ENCODE results near the gene DLGAP1.

DNA sequence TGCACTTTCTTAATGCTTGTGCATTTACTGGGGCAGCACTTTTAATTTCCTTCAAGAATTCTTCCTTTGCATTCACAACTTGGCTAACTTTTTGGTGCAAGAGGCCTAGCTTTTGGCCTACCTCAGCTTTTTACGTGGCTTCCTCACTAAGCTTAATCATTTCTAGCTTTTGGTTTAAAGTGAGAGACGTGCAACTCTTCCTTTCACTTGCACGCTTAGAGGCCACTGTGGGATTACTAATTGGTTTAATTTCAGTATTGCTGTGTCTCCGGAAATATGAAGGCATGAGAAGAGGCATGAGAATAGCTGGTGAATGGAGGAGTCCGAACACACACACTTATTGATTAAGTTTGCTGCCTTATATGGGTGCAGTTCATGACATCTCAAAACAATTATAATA, 354.1 kb downstream of the DLGAP1 start:
- no peak for TF ChIP-seq EZH2 (IDR thresholded peaks at IDR 0.05; ENCODE audit: low read depth, unreplicated experiment)
- TF ChIP-seq POLR2AphosphoS5 (IDR thresholded peaks at IDR 0.05; ENCODE audit: low read depth) = no peak
- TF ChIP-seq, protein P1, sequence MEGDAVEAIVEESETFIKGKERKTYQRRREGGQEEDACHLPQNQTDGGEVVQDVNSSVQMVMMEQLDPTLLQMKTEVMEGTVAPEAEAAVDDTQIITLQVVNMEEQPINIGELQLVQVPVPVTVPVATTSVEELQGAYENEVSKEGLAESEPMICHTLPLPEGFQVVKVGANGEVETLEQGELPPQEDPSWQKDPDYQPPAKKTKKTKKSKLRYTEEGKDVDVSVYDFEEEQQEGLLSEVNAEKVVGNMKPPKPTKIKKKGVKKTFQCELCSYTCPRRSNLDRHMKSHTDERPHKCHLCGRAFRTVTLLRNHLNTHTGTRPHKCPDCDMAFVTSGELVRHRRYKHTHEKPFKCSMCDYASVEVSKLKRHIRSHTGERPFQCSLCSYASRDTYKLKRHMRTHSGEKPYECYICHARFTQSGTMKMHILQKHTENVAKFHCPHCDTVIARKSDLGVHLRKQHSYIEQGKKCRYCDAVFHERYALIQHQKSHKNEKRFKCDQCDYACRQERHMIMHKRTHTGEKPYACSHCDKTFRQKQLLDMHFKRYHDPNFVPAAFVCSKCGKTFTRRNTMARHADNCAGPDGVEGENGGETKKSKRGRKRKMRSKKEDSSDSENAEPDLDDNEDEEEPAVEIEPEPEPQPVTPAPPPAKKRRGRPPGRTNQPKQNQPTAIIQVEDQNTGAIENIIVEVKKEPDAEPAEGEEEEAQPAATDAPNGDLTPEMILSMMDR (conservative IDR thresholded peaks at IDR 0.05; ENCODE audit: low read depth in 2 of 2) = no peak
- TF ChIP-seq, protein P2, sequence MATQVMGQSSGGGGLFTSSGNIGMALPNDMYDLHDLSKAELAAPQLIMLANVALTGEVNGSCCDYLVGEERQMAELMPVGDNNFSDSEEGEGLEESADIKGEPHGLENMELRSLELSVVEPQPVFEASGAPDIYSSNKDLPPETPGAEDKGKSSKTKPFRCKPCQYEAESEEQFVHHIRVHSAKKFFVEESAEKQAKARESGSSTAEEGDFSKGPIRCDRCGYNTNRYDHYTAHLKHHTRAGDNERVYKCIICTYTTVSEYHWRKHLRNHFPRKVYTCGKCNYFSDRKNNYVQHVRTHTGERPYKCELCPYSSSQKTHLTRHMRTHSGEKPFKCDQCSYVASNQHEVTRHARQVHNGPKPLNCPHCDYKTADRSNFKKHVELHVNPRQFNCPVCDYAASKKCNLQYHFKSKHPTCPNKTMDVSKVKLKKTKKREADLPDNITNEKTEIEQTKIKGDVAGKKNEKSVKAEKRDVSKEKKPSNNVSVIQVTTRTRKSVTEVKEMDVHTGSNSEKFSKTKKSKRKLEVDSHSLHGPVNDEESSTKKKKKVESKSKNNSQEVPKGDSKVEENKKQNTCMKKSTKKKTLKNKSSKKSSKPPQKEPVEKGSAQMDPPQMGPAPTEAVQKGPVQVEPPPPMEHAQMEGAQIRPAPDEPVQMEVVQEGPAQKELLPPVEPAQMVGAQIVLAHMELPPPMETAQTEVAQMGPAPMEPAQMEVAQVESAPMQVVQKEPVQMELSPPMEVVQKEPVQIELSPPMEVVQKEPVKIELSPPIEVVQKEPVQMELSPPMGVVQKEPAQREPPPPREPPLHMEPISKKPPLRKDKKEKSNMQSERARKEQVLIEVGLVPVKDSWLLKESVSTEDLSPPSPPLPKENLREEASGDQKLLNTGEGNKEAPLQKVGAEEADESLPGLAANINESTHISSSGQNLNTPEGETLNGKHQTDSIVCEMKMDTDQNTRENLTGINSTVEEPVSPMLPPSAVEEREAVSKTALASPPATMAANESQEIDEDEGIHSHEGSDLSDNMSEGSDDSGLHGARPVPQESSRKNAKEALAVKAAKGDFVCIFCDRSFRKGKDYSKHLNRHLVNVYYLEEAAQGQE (IDR thresholded peaks at IDR 0.05; ENCODE audit: unreplicated experiment) = no peak
- no peak for TF ChIP-seq EZH2phosphoT487 (IDR thresholded peaks at IDR 0.05; ENCODE audit: unreplicated experiment)
- no peak for TF ChIP-seq STAT1 (IDR thresholded peaks at IDR 0.05; ENCODE audit: unreplicated experiment)
- no peak for TF ChIP-seq JUNB (IDR thresholded peaks at IDR 0.05; ENCODE audit: unreplicated experiment)
- TF ChIP-seq CREB1 (CRISPR knock-in tag; IDR thresholded peaks at IDR 0.05; ENCODE audit: low read depth) = no peak

Data from GM23338 (cell line).